ENCODE data around the gene PANX2.
"Not testable (repeated sequence)": the region's sequence is repeated elsewhere in the genome, so short reads cannot be mapped to it uniquely, and the experiment has no call there.

The PANX2 gene, protein sequence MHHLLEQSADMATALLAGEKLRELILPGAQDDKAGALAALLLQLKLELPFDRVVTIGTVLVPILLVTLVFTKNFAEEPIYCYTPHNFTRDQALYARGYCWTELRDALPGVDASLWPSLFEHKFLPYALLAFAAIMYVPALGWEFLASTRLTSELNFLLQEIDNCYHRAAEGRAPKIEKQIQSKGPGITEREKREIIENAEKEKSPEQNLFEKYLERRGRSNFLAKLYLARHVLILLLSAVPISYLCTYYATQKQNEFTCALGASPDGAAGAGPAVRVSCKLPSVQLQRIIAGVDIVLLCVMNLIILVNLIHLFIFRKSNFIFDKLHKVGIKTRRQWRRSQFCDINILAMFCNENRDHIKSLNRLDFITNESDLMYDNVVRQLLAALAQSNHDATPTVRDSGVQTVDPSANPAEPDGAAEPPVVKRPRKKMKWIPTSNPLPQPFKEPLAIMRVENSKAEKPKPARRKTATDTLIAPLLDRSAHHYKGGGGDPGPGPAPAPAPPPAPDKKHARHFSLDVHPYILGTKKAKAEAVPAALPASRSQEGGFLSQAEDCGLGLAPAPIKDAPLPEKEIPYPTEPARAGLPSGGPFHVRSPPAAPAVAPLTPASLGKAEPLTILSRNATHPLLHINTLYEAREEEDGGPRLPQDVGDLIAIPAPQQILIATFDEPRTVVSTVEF

DNA sequence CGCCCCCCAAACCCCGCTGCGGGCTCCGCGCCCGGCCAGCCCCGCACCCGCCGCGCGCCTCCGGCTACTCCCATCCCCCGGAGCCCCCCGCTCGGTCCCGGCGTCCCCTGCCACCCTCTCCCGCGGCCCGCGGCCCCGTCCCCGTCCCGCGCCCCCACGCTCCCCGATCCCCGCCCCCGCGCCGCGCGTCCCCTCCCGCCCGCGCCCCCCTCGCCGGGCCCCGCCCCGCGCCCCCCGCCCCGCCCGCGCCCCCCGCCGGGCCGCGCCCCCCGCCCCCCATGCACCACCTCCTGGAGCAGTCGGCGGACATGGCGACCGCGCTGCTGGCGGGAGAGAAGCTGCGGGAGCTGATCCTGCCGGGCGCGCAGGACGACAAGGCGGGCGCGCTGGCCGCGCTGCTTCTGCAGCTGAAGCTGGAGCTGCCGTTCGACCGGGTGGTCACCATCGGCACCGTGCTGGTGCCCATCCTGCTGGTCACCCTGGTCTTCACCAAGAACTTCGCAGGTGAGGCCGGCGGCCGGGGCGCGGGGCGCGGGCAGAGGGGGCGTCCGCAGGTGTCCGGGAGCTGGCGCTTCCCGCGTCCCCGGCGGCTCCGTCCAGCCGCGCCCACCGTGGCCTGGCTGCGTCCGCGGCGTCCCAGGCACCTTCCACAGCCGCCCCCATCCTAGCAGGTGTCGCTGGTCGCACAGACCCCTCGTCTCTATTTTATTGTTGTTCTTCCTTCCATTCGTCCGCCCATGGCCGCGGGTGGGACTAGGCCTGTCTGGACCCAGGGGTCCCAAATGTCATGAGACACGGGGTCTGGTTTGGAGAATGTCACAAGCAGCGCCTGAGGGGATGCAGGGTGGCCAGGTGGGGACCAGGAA lies at the start of gene PANX2:
Gene PANX2 (plus strand): TSS at position 279 of the 866 bp plus-strand sequence. CDS start 0 bp downstream, at position 279.
- DNase-seq: no peak

DNA sequence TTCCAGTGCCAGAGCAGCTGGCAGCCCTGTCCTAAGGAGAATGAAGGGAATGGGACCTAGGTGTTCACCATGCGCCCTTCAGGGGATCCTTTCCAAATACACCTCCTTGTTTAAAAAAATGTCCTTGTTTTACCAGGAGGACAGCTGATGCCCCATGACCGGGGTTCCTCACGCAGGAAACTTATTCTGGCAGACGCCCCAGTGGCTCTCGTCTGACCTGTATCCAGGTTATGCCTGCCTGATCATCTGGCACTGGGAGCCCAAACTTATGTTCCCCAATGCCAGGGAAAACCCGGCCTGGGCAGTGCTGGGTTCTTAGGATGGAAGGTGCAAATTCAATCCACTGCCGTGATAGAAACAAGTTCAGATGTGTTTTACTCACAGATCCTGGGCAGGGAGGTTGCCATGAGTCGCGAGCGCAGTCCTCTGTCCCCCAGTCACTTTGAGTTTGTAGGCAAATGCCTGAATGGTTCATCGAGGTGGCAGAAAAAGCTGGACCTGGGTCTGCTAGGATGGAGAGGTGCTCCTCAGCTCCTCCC lies 49.3 kb upstream of the PANX2 start:
- DNase-seq: no peak

DNA sequence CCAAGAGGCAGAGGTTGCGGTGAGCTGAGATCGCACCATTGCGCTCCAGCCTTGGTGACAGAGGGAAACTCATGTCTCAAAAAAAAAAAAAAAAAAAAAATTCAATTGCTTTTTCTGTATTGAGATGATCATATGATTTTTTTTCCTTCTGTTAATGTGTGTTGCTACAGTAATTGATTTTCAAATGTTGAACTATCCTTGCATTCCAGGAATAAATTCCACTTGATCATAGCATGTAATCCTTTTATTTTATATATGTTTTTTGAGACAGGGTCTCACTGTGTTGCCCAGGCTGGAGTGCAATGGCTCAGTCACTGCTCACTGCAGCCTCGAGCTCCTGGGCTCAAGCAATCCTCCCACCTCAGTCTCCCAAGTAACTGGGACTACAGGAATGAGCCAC lies 47.4 kb upstream of the PANX2 start:
- no peak for DNase-seq

DNA sequence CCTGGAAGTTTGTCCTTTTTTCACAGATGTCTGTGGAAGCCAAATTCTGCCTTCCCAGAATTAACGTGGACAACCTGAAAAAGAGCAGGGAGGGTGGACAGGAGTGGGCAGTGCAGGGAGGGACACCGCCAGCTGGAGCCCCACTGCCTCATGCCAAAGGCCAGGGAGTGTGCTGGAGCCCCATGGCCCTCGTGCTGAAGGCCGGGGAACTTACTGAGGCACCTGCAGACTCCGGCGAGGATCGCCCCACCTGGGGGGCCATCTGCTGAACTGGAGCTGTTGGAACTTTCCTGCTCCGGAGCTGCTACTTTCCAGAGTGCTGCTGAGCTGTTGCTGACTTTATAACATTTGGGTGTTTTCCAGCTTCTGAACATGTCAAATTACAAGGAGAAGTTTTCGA lies 45.5 kb upstream of the PANX2 start:
- no peak for DNase-seq

DNA sequence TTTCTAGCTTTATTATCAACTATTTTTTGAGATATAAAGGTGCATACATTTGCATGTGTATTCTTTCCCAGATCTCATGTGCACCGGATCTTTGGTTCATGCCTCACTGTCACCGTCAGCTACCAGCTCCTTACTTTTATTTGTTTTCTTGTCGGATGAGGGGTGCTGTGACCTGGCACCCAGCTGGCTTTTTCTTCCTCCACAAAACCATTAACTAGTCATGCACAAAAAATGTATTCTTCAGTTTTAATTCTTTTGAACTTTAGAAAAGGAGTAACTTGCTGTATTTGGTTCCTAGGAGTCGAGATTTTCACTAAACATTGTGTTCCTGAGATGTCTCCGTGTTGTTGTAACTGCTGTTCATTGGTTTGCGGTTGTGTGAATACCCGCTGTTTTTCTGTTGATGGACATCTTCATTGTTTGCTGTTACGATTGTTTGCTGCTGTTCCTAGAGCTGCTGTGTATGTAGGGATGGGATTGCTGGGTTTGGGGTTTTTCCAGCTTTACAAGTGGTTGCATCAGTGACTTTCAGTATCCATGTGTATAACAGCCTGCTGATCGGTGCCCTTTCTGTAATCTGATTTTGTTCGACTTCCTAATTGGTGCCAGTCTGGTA lies 41.3 kb upstream of the PANX2 start:
- no peak for DNase-seq

DNA sequence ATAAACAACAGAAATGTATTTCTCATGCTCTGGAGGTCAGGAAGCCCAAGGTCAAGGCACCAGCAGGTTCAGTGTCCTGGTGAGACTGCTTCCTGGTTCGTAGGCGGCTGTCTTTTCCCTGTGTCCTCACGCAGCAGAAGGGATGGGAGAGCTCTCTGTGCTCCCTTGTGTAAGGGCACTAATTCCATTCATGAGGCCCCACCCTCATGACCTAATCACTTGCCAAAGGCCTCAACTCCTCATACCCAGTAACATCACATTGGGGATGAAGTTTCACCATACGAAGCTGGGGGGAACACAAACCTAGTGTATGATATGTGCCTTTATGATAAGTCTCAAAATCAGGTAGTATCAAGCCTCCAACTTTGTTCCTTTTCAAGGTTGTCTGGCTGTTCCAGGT lies 38.6 kb upstream of the PANX2 start:
- no peak for DNase-seq

DNA sequence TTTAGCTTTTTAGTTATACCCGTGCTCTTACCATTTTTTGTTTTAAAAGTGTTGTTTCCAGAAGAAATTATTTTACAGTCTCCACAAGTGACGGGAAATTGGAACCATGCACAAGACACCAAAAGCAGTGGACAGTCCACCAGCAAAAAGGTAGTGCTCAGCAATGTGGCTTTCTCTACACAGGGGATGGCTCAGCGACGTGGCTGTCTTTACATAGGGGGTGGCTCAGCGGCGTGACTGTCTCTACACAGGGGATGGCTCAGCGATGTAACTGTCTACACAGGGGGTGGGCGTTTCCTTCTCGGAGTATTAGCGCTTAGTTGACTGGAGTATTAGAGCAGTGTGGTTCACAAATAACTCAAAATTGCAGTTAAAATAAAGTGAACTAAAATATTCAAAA lies 36.0 kb upstream of the PANX2 start:
- DNase-seq: no peak

DNA sequence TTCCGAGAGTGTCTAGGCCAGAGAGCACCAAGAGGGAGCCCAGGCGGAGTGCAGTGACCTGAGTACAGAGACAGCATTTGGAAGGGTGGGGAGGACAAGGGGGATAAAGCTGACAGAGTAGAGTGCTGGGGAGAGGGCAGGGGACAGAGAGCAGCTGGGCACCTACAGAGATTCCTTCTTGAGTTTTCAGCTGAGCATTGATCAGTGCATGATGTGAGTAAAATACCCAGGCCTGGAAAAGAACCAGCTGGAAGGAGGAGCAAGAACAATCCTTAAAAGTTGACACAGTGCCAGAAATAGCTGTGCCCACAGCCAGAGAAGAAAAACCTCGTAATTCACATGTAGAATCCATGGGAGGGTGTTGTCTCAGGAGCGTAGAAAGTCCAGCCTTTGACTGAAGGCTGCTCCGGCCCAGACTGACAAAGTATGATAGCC lies 33.9 kb upstream of the PANX2 start:
- no peak for DNase-seq

DNA sequence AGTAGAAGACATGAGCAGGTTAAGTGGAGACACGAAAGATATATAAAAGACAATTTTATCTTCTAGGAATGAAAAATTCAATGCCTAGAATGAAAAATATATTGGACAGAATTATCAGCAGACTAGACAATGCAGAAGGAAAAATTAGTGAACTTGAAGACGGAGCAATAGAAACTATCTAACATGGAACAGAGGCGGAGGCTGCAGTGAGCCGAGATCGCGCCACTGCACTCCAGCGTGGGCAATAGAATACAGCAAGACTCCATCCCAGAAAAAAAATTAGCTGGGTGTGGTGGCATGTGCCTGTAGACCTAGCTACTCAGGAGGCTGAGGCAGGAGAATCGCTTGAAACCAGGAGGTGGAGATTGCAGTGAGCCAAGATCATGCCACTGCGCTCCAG lies 33.3 kb upstream of the PANX2 start:
- DNase-seq: not testable (repeated sequence)

DNA sequence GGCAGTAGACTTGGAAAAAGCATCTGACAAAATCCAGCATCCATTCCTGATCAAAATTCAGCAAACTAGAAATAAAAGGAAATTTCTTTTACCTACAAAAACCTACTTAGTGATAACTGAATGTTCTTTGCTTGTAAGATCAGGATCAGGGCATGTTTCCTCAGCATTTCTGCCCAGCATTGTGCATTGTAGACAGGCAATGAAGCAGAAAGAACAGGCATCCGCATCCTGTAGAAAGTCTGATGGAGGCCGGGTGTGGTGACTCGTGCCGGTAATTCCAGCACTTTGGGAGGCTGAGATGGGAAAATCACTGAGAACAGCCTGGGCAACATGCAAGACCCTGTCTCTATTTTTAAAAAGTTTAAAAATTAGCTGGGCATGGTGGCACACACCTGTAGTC lies 32.5 kb upstream of the PANX2 start:
- DNase-seq: no peak

DNA sequence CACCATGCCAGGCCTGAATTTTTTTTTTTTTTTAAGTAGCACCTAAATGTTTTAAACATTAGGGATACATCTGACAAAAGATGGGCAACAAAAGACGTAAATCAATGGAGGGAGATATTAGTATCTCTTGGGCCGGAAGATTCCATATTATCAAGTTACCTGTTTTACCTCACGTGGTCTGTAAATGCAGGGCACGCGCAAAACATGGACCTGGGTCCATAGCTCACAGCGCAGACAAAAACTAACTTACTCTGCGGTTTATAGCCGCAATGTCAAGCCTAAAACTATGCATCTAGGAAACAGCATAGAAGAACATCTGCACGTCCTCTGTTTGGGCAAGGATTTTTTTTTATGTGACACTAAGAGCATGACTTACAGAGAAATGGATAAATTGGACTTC lies 31.5 kb upstream of the PANX2 start:
- no peak for DNase-seq

DNA sequence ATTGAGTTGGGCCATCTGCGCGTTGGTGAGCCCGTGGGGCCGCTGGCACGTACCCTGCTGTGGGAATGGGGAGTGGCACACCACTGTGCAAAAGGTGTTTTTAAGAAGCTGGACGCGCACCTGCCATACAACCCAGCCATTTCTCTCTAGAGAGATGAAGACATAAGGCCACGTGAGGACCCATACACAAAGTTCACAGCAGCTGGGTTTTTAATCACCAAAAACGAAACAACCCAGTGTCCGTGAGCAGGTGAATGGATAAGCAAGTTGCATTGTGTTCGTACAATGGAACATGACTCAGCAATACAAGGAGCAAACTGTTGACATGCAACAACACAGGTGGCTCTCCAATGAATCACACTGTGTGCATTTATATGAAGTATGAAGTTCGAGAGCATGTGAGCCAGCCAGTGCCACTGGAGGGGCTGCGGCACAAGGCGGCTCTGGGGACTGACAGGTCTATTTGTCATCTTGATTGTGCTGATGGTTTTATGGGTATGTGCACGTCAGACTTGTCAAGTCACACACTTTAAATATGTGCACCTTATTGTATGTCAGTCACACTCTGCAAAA lies 30.6 kb upstream of the PANX2 start:
- no peak for DNase-seq

DNA sequence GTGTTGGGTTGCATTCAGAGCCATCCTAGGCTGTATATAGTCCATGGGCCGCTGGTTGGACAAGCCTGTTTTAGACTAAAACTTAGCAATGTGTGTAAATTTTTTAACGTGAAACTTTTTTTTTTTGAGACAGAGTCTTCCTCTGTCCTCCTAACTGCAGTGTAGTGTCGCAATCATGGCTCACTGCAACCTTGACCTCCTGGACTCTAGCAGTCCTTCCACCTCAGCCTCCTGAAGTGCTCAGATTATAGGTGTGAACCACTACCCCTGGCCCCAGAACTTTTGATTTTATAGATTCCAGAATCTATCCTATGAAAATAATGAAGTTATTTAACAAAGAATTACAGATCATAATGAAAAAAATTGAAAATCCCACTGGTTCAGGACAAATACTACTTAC lies 29.9 kb upstream of the PANX2 start:
- no peak for DNase-seq

DNA sequence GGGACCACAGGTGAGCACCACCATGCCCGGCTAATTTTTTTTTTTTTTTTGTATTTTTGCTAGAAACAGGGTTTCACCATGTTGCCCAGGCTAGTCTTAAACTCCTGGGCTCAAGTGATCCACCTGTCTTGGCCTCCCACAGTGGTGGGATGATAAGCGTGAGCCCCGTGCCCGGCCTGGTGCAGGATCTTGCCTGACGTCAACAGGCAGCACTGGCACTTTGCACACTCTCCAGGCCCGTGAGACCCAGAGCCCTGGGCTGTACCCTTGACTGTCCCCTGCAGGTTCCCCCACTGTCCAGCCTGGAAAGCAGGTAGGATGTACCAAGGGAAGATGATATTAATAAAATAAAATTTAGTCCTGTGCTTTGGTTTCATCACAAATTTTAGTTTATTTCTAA lies 29.1 kb upstream of the PANX2 start:
- DNase-seq: no peak

DNA sequence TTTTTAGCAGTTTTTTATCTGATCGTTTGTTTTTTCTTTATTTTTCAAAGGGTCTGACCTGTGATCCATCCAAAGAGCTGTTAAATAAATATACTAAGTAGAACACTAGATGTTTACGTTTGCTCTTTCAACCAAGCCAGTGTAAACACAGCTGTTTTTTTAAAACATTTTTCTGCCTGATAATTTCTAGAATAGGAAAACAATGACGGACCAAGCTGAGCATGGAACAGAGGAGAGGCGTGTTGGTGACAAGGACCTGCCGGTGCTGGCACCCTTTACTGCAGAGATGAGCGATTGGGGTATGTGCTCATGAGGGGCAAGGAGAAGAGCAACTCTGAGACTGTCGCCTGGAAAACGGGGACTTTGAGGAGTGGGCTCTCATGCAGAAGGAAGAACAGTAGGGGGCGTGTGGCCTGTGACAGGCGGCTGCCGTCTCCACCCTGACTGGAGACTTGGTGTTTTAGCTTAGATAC lies 28.6 kb upstream of the PANX2 start:
- no peak for DNase-seq

DNA sequence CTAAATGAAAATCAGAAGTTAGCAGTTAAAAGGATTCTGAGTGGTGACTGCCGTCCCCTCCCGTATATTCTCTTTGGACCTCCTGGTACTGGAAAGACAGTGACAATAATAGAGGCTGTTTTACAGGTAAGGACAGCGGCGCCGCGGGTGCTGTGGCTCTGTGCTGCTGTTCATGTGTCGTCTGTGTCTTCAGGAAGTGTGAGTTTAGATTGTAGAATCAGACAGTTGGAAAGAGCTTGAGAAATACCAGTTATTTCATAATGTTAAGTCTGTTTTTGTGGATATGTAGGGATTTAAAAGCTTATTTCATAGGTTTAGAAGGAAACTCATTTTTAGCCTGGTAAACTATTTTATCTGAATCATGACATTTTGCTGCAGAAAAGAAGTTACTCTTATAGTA lies 27.4 kb upstream of the PANX2 start:
- no peak for DNase-seq

DNA sequence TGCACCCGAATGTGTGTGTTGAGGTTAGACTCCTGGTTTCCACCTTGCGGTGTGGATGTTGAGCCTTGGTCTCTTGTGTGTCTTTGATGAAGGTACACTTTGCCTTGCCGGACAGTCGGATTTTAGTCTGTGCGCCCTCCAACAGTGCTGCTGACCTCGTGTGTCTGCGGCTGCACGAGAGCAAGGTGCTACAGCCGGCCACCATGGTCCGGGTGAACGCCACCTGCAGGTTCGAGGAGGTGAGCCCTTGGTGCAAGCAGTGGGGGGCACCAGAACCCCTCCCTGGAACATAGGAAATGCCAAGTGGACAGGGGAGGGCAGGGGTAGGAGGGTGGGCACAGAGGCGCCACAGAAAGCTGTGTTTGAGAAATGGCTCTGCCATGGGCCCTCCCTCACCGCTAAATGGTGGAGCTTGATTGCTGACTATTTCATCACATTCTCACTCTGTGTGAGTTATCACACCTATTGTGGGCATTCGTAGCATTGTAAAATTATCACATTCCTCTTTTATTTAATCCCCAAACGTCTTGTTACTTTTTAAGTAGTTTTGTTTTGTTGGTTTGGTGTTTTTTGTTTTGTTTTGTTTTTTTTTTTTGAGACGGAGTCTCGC lies 26.4 kb upstream of the PANX2 start:
- no peak for DNase-seq

DNA sequence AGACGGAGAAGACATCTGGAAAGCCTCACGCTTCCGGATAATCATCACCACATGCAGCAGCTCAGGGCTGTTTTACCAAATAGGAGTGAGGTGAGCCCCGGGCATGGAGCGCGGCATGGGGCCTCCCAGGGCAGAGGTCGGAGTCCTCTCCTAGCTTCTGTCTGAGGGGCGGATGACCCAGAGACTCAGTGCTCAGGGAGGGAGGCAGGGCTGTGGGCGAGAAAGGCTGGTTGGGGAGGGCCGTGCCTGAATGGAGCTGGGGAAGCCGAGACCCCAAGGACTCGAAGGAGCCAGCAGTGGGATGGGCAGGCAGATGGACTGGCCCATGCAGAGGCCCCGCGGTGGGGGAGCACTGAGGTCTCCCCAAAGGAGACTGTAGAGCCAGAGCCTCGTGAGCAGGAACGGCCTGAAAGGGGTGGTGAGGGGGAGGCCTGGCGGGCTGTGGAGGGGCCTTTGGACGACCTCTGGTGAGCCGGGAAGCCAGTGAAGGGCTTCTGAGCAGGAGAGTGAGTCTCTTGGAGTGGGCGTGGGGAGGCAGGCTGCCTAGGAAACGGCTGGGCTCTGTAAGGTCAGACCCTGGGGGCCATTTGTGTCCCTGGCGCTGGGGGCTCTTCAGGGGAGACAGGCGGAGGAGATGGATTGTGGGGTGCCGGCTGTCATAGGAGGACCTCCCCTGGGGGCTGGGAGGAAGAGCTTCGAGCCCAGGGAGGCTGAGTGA lies 24.7 kb upstream of the PANX2 start:
- no peak for DNase-seq

DNA sequence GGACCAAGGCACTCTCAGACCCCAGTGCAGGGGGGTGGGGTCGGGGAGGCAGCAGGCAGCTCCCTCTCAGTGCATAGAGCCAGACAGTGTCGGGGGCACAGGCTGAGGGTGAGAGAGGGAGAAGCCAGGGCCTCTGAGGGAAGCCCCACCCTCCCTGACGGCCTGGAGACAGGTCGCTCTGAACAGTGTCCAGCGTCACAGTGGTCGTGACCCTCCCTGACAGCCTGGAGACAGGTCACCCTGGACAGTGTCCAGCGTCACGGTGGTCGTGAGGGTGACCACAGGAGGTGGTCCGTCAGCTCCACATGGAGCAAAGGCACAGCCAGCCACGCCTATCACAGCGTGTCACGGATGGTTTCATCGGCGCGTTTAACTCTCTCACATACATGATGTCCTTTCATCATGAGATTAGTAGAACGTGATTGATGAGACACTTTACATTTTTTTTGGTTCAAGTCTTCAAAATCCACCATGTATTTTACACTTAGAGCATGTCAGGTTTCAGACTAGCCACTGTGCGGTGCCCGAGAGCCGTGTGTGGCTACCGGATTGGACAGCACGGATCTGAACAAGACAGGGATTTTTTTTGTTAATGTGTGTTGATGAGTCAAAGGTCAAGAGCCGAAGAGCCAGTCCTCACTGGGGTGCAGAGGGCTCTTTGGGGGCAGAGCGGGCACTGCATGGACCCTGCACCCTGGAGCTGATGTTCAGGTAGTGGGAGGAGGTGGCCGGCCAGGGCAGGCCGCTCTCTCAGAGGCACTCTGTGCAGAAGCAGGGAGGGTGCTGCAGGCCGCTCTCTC lies 23.9 kb upstream of the PANX2 start:
- no peak for DNase-seq

Data from 8988T (cell line).